WTC11 (cell line): ENCODE results near the gene ATF7IP. TPM values are rescaled to one million over a fixed set of nuclear protein-coding genes. Genes with fewer than 3 reads are reported as not detected.

Source experiments
- ATAC-seq: fragments of 200-7000 bp; cut with Tn5 transposase; 2 replicates; pipeline ENCODE4 v1.10.0; 2021; ENCODE audit warnings: mild to moderate bottlenecking, moderate library complexity
- CTCF ChIA-PET: fragments of 300-600 bp; sonication (Branson Sonifier 250); formaldehyde crosslinking; loops from one replicate; lab custom pipeline; 2021; ENCODE audit warnings: antibody characterized with exemption; lab: Charles Lee
- POLR2A ChIA-PET: fragments of 350-600 bp; sonication (Branson Sonifier 250); formaldehyde crosslinking; loops from one replicate; lab custom pipeline; 2021; ENCODE audit warnings: antibody characterized with exemption; lab: Charles Lee
- DNase-seq: peaks from one replicate; pipeline ENCODE4 v3.0.0; 2021; ENCODE audit warnings: low spot score
- H3K27ac Mint-ChIP-seq: 2 replicates; pipeline ENCODE4 v1.8.0; 2021; ENCODE audit warnings: mixed read lengths
- H3K27me3 Mint-ChIP-seq: 2 replicates; pipeline ENCODE4 v1.8.0; 2021; ENCODE audit warnings: low read depth, mild to moderate bottlenecking, moderate library complexity, mixed read lengths
- H3K36me3 Mint-ChIP-seq: 2 replicates; pipeline ENCODE4 v1.8.0; 2021; ENCODE audit warnings: mixed read lengths
- H3K4me1 Mint-ChIP-seq: 2 replicates; pipeline ENCODE4 v1.8.0; 2022; ENCODE audit warnings: mixed read lengths
- H3K4me3 Mint-ChIP-seq: 2 replicates; pipeline ENCODE4 v1.8.0; 2021; ENCODE audit warnings: mild to moderate bottlenecking, moderate library complexity, mixed read lengths
- H3K9me3 Mint-ChIP-seq: 2 replicates; pipeline ENCODE4 v1.8.0; 2021; ENCODE audit warnings: mixed read lengths
- CREB1 ChIP-seq: sonication (generic); formaldehyde crosslinking; IDR thresholded peaks from 2 replicates; pipeline ENCODE4 v1.8.0; 2023; ENCODE audit warnings: mild to moderate bottlenecking, missing genetic modification reagents
- CREM ChIP-seq: sonication (generic); formaldehyde crosslinking; IDR thresholded peaks from 2 replicates; pipeline ENCODE4 v1.8.1; 2022; ENCODE audit warnings: mild to moderate bottlenecking, missing genetic modification reagents, moderate library complexity
- ETV6 ChIP-seq: sonication (generic); formaldehyde crosslinking; IDR thresholded peaks from 2 replicates; pipeline ENCODE4 v1.8.1; 2022; ENCODE audit warnings: mild to moderate bottlenecking, missing genetic modification reagents
- GTF2I ChIP-seq: fragments of 250-450 bp; sonication (Bioruptor Pico); conservative IDR thresholded peaks from 2 replicates; pipeline ENCODE4 v1.4.0; 2021; ENCODE audit warnings: mild to moderate bottlenecking
- NR1H2 ChIP-seq: sonication (generic); formaldehyde crosslinking; IDR thresholded peaks from 2 replicates; pipeline ENCODE4 v1.9.0; 2021; ENCODE audit warnings: mild to moderate bottlenecking, moderate library complexity, missing genetic modification reagents
- RORB ChIP-seq: fragments of 250-450 bp; sonication (Bioruptor Pico); IDR thresholded peaks from 2 replicates; pipeline ENCODE4 v1.9.0; 2021; ENCODE audit warnings: mild to moderate bottlenecking
- SOX15 ChIP-seq: fragments of 250-450 bp; sonication (Bioruptor Pico); IDR thresholded peaks from 2 replicates; pipeline ENCODE4 v1.9.0; 2021; ENCODE audit warnings: mild to moderate bottlenecking
- TCF7 ChIP-seq: sonication (generic); formaldehyde crosslinking; IDR thresholded peaks from 2 replicates; pipeline ENCODE4 v1.8.0; 2022; ENCODE audit warnings: mild to moderate bottlenecking, low read depth, missing genetic modification reagents, moderate library complexity
- total RNA-seq: library from RNA; stranded (reverse); gene quantifications from 3 replicates; pipeline ENCODE4 v1.2.3, GENCODE V29; 2021
- TF ChIP-seq, protein P1 (sequence below): sonication (generic); formaldehyde crosslinking; IDR thresholded peaks from 2 replicates; pipeline ENCODE4 v1.8.1; 2022; ENCODE audit warnings: missing genetic modification reagents, borderline replicate concordance
- TF ChIP-seq, protein P2 (sequence below): sonication (generic); formaldehyde crosslinking; IDR thresholded peaks from 2 replicates; pipeline ENCODE4 v1.8.1; 2022; ENCODE audit warnings: low read depth, mild to moderate bottlenecking, moderate library complexity, missing genetic modification reagents, borderline replicate concordance
- TF ChIP-seq, protein P3 (sequence below): sonication (generic); formaldehyde crosslinking; IDR thresholded peaks from 2 replicates; pipeline ENCODE4 v1.8.0; 2022; ENCODE audit warnings: mild to moderate bottlenecking, missing genetic modification reagents
- TF ChIP-seq, protein P4 (sequence below): sonication (generic); formaldehyde crosslinking; IDR thresholded peaks from 2 replicates; pipeline ENCODE4 v1.8.1; 2022; ENCODE audit warnings: mild to moderate bottlenecking, missing genetic modification reagents, moderate library complexity, borderline replicate concordance
- TF ChIP-seq, protein P5 (sequence below): sonication (generic); formaldehyde crosslinking; IDR thresholded peaks from 2 replicates; pipeline ENCODE4 v1.8.0; 2023; ENCODE audit warnings: missing genetic modification reagents
- TF ChIP-seq, protein P6 (sequence below): sonication (generic); formaldehyde crosslinking; IDR thresholded peaks from 2 replicates; pipeline ENCODE4 v1.8.0; 2022; ENCODE audit warnings: mild to moderate bottlenecking, missing genetic modification reagents
- TF ChIP-seq, protein P7 (sequence below): sonication (generic); formaldehyde crosslinking; IDR thresholded peaks from 2 replicates; pipeline ENCODE4 v1.8.1; 2023; ENCODE audit warnings: mild to moderate bottlenecking, missing genetic modification reagents, moderate library complexity
- TF ChIP-seq, protein P8 (sequence below): sonication (generic); formaldehyde crosslinking; IDR thresholded peaks from 2 replicates; pipeline ENCODE4 v1.8.1; 2022; ENCODE audit warnings: low read depth, missing genetic modification reagents, borderline replicate concordance
- TF ChIP-seq, protein P9 (sequence below): sonication (generic); formaldehyde crosslinking; IDR thresholded peaks from 2 replicates; pipeline ENCODE4 v1.8.1; 2023; ENCODE audit warnings: mild to moderate bottlenecking, missing genetic modification reagents
- TF ChIP-seq, protein P10 (sequence below): sonication (generic); formaldehyde crosslinking; conservative IDR thresholded peaks from 2 replicates; pipeline ENCODE4 v1.8.1; 2022; ENCODE audit warnings: mild to moderate bottlenecking, missing genetic modification reagents
- TF ChIP-seq, protein P11 (sequence below): fragments of 250-450 bp; sonication (Bioruptor Pico); IDR thresholded peaks from 2 replicates; pipeline ENCODE4 v1.8.0; 2021; ENCODE audit warnings: mild to moderate bottlenecking

ATF7IP gene
- total RNA-seq, 1 experiment from 2014 or later = 141 TPM

DNA sequence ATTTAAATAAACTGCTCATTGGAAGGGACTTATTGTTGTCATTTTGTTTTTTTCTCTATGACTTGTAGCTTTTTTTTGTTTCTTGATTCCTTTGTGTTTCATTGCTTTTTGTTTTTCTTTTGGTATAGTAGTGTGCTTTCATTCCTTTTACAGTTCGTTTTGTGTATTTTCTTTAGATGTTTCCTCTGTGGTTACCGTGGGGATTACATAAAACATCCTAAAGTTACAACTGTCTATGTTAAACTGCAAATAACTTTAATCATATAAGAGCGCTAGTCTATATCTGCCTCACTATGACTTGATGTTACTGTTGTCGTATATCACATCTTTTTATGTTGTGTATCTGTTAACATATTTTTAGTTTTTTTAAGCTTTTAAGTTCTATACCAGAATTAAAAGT is 86.9 kb downstream of the ATF7IP start:
- H3K27me3 Mint-ChIP-seq = no peaks in the 10 kb centered on the region
- peaks cover 40% of the 10 kb centered on the region for H3K4me1 Mint-ChIP-seq
- DNase-seq (no peak), ATAC-seq (no peak)
- POLR2A ChIA-PET = interaction anchor here (0.6 kb wide), 1 partner anchor 19 kb away, joined by 3 read pairs; no protein-coding TSS in a partner anchor
- CTCF ChIA-PET = interaction anchor here (2.0 to 6.3 kb wide), 3 partner anchors 38 to 214 kb away, joined by 8 to 59 read pairs (median 21); partner anchors contain the start of gene ATF7IP
- H3K36me3 Mint-ChIP-seq = peaks cover 44% of the 10 kb centered on the region
- TF ChIP-seq, protein P1, sequence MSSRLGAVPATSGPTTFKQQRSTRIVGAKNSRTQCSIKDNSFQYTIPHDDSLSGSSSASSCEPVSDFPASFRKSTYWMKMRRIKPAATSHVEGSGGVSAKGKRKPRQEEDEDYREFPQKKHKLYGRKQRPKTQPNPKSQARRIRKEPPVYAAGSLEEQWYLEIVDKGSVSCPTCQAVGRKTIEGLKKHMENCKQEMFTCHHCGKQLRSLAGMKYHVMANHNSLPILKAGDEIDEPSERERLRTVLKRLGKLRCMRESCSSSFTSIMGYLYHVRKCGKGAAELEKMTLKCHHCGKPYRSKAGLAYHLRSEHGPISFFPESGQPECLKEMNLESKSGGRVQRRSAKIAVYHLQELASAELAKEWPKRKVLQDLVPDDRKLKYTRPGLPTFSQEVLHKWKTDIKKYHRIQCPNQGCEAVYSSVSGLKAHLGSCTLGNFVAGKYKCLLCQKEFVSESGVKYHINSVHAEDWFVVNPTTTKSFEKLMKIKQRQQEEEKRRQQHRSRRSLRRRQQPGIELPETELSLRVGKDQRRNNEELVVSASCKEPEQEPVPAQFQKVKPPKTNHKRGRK (CRISPR knock-in tag) = no peak
- no peak for TF ChIP-seq SOX15 (CRISPR knock-in tag)
- no peak for TF ChIP-seq CREB1 (CRISPR knock-in tag)
- TF ChIP-seq, protein P2, sequence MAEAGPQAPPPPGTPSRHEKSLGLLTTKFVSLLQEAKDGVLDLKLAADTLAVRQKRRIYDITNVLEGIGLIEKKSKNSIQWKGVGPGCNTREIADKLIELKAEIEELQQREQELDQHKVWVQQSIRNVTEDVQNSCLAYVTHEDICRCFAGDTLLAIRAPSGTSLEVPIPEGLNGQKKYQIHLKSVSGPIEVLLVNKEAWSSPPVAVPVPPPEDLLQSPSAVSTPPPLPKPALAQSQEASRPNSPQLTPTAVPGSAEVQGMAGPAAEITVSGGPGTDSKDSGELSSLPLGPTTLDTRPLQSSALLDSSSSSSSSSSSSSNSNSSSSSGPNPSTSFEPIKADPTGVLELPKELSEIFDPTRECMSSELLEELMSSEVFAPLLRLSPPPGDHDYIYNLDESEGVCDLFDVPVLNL (CRISPR knock-in tag) = no peak
- no peak for TF ChIP-seq TCF7 (CRISPR knock-in tag)
- TF ChIP-seq RORB (CRISPR knock-in tag) = no peak
- no peak for TF ChIP-seq NR1H2
- TF ChIP-seq, protein P3, sequence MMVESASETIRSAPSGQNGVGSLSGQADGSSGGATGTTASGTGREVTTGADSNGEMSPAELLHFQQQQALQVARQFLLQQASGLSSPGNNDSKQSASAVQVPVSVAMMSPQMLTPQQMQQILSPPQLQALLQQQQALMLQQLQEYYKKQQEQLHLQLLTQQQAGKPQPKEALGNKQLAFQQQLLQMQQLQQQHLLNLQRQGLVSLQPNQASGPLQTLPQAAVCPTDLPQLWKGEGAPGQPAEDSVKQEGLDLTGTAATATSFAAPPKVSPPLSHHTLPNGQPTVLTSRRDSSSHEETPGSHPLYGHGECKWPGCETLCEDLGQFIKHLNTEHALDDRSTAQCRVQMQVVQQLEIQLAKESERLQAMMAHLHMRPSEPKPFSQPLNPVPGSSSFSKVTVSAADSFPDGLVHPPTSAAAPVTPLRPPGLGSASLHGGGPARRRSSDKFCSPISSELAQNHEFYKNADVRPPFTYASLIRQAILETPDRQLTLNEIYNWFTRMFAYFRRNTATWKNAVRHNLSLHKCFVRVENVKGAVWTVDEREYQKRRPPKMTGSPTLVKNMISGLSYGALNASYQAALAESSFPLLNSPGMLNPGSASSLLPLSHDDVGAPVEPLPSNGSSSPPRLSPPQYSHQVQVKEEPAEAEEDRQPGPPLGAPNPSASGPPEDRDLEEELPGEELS (CRISPR knock-in tag) = no peak
- TF ChIP-seq, protein P4, sequence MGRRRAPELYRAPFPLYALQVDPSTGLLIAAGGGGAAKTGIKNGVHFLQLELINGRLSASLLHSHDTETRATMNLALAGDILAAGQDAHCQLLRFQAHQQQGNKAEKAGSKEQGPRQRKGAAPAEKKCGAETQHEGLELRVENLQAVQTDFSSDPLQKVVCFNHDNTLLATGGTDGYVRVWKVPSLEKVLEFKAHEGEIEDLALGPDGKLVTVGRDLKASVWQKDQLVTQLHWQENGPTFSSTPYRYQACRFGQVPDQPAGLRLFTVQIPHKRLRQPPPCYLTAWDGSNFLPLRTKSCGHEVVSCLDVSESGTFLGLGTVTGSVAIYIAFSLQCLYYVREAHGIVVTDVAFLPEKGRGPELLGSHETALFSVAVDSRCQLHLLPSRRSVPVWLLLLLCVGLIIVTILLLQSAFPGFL (CRISPR knock-in tag) = no peak
- TF ChIP-seq GTF2I (CRISPR knock-in tag) = no peak
- TF ChIP-seq CREM = no peak
- TF ChIP-seq, protein P5, sequence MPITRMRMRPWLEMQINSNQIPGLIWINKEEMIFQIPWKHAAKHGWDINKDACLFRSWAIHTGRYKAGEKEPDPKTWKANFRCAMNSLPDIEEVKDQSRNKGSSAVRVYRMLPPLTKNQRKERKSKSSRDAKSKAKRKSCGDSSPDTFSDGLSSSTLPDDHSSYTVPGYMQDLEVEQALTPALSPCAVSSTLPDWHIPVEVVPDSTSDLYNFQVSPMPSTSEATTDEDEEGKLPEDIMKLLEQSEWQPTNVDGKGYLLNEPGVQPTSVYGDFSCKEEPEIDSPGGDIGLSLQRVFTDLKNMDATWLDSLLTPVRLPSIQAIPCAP (CRISPR knock-in tag) = no peak
- TF ChIP-seq, protein P6, sequence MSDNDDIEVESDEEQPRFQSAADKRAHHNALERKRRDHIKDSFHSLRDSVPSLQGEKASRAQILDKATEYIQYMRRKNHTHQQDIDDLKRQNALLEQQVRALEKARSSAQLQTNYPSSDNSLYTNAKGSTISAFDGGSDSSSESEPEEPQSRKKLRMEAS = no peak
- TF ChIP-seq ETV6 (CRISPR knock-in tag) = no peak
- TF ChIP-seq, protein P7, sequence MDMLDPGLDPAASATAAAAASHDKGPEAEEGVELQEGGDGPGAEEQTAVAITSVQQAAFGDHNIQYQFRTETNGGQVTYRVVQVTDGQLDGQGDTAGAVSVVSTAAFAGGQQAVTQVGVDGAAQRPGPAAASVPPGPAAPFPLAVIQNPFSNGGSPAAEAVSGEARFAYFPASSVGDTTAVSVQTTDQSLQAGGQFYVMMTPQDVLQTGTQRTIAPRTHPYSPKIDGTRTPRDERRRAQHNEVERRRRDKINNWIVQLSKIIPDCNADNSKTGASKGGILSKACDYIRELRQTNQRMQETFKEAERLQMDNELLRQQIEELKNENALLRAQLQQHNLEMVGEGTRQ (CRISPR knock-in tag) = no peak
- TF ChIP-seq, protein P8, sequence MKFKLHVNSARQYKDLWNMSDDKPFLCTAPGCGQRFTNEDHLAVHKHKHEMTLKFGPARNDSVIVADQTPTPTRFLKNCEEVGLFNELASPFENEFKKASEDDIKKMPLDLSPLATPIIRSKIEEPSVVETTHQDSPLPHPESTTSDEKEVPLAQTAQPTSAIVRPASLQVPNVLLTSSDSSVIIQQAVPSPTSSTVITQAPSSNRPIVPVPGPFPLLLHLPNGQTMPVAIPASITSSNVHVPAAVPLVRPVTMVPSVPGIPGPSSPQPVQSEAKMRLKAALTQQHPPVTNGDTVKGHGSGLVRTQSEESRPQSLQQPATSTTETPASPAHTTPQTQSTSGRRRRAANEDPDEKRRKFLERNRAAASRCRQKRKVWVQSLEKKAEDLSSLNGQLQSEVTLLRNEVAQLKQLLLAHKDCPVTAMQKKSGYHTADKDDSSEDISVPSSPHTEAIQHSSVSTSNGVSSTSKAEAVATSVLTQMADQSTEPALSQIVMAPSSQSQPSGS (CRISPR knock-in tag) = no peak
- TF ChIP-seq, protein P9, sequence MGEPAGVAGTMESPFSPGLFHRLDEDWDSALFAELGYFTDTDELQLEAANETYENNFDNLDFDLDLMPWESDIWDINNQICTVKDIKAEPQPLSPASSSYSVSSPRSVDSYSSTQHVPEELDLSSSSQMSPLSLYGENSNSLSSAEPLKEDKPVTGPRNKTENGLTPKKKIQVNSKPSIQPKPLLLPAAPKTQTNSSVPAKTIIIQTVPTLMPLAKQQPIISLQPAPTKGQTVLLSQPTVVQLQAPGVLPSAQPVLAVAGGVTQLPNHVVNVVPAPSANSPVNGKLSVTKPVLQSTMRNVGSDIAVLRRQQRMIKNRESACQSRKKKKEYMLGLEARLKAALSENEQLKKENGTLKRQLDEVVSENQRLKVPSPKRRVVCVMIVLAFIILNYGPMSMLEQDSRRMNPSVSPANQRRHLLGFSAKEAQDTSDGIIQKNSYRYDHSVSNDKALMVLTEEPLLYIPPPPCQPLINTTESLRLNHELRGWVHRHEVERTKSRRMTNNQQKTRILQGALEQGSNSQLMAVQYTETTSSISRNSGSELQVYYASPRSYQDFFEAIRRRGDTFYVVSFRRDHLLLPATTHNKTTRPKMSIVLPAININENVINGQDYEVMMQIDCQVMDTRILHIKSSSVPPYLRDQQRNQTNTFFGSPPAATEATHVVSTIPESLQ (CRISPR knock-in tag) = no peak
- TF ChIP-seq, protein P10, sequence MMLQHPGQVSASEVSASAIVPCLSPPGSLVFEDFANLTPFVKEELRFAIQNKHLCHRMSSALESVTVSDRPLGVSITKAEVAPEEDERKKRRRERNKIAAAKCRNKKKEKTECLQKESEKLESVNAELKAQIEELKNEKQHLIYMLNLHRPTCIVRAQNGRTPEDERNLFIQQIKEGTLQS (CRISPR knock-in tag) = no peak
- TF ChIP-seq, protein P11, sequence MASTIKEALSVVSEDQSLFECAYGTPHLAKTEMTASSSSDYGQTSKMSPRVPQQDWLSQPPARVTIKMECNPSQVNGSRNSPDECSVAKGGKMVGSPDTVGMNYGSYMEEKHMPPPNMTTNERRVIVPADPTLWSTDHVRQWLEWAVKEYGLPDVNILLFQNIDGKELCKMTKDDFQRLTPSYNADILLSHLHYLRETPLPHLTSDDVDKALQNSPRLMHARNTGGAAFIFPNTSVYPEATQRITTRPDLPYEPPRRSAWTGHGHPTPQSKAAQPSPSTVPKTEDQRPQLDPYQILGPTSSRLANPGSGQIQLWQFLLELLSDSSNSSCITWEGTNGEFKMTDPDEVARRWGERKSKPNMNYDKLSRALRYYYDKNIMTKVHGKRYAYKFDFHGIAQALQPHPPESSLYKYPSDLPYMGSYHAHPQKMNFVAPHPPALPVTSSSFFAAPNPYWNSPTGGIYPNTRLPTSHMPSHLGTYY = no peak
- no peak overlapping the region for H3K4me3 Mint-ChIP-seq
- H3K9me3 Mint-ChIP-seq = no peaks in the 10 kb centered on the region
- H3K27ac Mint-ChIP-seq = peak overlapping the region; percentile 24; the same call in 1 of the 2 replicates
